ENCODE results near the gene NDUFC2. TPM values are rescaled to one million over a fixed set of nuclear protein-coding genes. Genes with fewer than 3 reads are reported as not detected.

The NDUFC2 gene
- total and polyA plus RNA-seq, 2 donors (not counting 1 experiment from before 2014, with no cell fraction given) = 93.9 to 101 TPM

DNA sequence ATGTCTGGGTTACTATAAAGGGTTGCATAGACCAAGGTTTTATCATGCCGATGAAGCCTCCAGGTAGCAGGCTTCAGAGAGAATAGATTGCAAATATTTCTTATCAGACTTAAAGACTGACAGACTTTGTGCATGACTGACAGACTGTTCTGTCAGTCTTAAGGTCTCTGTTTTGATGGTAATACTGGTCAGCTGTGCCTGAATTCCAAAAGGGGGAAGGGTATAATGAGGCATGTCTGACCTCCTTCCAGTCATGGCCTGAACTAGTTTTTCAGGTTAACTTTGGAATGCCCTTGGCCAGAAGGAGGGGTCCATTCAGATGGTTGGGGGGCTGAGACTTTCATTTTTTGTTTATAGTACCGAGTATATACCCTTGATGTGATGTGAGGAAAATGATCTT, 51.9 kb downstream of the NDUFC2 start:
- Histone ChIP-seq H3K36me3 (ENCODE audit: control insufficient read depth, insufficient read depth, low read length) (no peaks in the 10 kb centered on the region), H3K27me3 (ENCODE audit: control insufficient read depth, insufficient read depth, low read length) (no peaks in the 10 kb centered on the region), H3K4me2 (ENCODE audit: extremely low read depth, insufficient read depth, low read length) (no peak overlapping the region), H3K4me1 (ENCODE audit: control insufficient read depth, extremely low read depth, insufficient read depth, low read length) (peaks cover 1% of the 10 kb centered on the region), H4K20me1 (ENCODE audit: control insufficient read depth, extremely low read depth, insufficient read depth, low read length) (no peaks in the 10 kb centered on the region), H3K9me3 (ENCODE audit: control insufficient read depth, insufficient read depth, low read depth, low read length) (no peaks in the 10 kb centered on the region), H2AFZ (ENCODE audit: low read length) (no peak overlapping the region), H3K79me2 (ENCODE audit: control insufficient read depth, insufficient read depth, low read length) (no peaks in the 10 kb centered on the region), H3K27ac (ENCODE audit: insufficient read depth, low read length) (no peak overlapping the region), H3K4me3 (replicated peaks in 1 of 4; ENCODE audit: control extremely low read depth in 1 of 4, insufficient read depth in 1 of 4, low read depth in 3 of 4, low read length in 4 of 4) (no peak overlapping the region), H3K9ac (ENCODE audit: insufficient read depth, low read length) (no peak overlapping the region)
- TF ChIP-seq EZH2 (IDR thresholded peaks at IDR 0.05; ENCODE audit: low read length, missing control alignments) (no peak), CTCF (conservative IDR thresholded peaks at IDR 0.05 in 1 of 2, IDR thresholded peaks at IDR 0.05 in 1 of 2; ENCODE audit: low read depth in 1 of 2, low read length in 2 of 2) (no peak)
- DNase-seq (ENCODE audit: low read depth in 2 of 2) = no peak

DNA sequence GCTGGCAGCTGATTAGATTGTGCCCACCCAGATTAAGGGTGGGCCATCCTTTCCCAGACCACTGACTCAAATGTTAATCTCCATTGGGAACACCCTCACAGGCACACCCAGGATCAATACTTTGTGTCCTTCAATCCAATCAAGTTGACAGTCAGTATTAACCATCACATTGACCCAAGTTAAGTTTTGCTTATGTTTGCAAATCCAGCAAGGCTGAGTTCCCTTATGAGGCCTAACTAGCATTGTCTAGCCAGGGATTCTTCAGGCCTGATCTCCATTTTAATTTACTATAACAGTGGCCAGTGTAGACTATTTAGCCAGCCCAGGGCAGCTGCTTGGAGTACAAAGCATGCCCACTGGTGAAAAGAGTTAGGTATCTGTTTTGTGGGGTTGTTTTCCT, 54.3 kb downstream of the NDUFC2 start:
- no peaks in the 10 kb centered on the region for H3K27me3 ChIP-seq (ENCODE audit: control insufficient read depth, insufficient read depth, low read length)
- no peak overlapping the region for H3K4me2 ChIP-seq (ENCODE audit: extremely low read depth, insufficient read depth, low read length)
- TF ChIP-seq CTCF (conservative IDR thresholded peaks at IDR 0.05 in 1 of 2, IDR thresholded peaks at IDR 0.05 in 1 of 2; ENCODE audit: low read depth in 1 of 2, low read length in 2 of 2) (no peak), EZH2 (IDR thresholded peaks at IDR 0.05; ENCODE audit: low read length, missing control alignments) (no peak)

DNA sequence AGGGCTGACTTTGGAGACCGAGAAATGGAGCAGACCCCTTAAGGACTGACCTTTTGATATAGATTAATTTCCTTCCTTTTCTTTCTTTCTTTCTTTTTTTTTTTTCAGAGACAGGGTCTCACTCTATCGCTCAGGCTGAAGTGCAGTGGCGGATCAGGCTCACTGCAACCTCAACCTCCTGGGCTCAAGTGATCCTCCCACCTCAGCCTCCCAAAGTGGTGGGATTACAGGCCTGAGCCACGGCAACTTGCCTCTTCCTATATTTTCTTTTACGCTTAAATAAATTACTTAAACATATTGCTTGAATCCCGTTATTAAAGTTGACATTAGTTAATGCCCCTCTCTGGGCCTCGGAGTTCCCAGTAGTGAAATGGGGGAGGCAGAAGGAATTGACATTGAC, 56.2 kb downstream of the NDUFC2 start:
- Histone ChIP-seq H3K27me3 (ENCODE audit: control insufficient read depth, insufficient read depth, low read length) (no peaks in the 10 kb centered on the region), H3K4me3 (replicated peaks in 1 of 4; ENCODE audit: control extremely low read depth in 1 of 4, insufficient read depth in 1 of 4, low read depth in 3 of 4, low read length in 4 of 4) (peak overlapping the region; percentile 41 to 56 (median 47)), H3K27ac (ENCODE audit: insufficient read depth, low read length) (no peak overlapping the region), H3K4me1 (ENCODE audit: control insufficient read depth, extremely low read depth, insufficient read depth, low read length) (peaks cover 3% of the 10 kb centered on the region), H3K4me2 (ENCODE audit: extremely low read depth, insufficient read depth, low read length) (peak overlapping the region; percentile 83), H4K20me1 (ENCODE audit: control insufficient read depth, extremely low read depth, insufficient read depth, low read length) (no peaks in the 10 kb centered on the region), H2AFZ (ENCODE audit: low read length) (peak overlapping the region; percentile 79), H3K36me3 (ENCODE audit: control insufficient read depth, insufficient read depth, low read length) (no peaks in the 10 kb centered on the region), H3K9me3 (ENCODE audit: control insufficient read depth, insufficient read depth, low read depth, low read length) (no peaks in the 10 kb centered on the region), H3K9ac (ENCODE audit: insufficient read depth, low read length) (no peak overlapping the region), H3K79me2 (ENCODE audit: control insufficient read depth, insufficient read depth, low read length) (no peaks in the 10 kb centered on the region)
- DNase-seq (ENCODE audit: low read depth in 2 of 2) = no peak
- no peak for TF ChIP-seq CTCF (conservative IDR thresholded peaks at IDR 0.05 in 1 of 2, IDR thresholded peaks at IDR 0.05 in 1 of 2; ENCODE audit: low read depth in 1 of 2, low read length in 2 of 2)
- TF ChIP-seq EZH2 (IDR thresholded peaks at IDR 0.05; ENCODE audit: low read length, missing control alignments) = no peak

More for the DNA sequence above, 54.3 kb downstream of the NDUFC2 start:
- no peak for DNase-seq (ENCODE audit: low read depth in 2 of 2)
- no peaks in the 10 kb centered on the region for H3K9me3 ChIP-seq (ENCODE audit: control insufficient read depth, insufficient read depth, low read depth, low read length)
- H2AFZ ChIP-seq (ENCODE audit: low read length) = no peak overlapping the region
- H3K79me2 ChIP-seq (ENCODE audit: control insufficient read depth, insufficient read depth, low read length) = no peaks in the 10 kb centered on the region
- H3K4me1 ChIP-seq (ENCODE audit: control insufficient read depth, extremely low read depth, insufficient read depth, low read length) = peaks cover 3% of the 10 kb centered on the region
- no peaks in the 10 kb centered on the region for H4K20me1 ChIP-seq (ENCODE audit: control insufficient read depth, extremely low read depth, insufficient read depth, low read length)
- no peak overlapping the region for H3K27ac ChIP-seq (ENCODE audit: insufficient read depth, low read length)
- no peaks in the 10 kb centered on the region for H3K36me3 ChIP-seq (ENCODE audit: control insufficient read depth, insufficient read depth, low read length)
- no peak overlapping the region for H3K9ac ChIP-seq (ENCODE audit: insufficient read depth, low read length)
- no peak overlapping the region for H3K4me3 ChIP-seq (replicated peaks in 1 of 4; ENCODE audit: control extremely low read depth in 1 of 4, insufficient read depth in 1 of 4, low read depth in 3 of 4, low read length in 4 of 4)
